Mucosa of stomach (tissue), 1 donor: ENCODE measurements around the gene RMI2.

Source experiments
- H3K27me3 ChIP-seq: one replicate; pipeline ENCODE4 v1.7.0; 2013; ENCODE audit warnings: mild to moderate bottlenecking, low read length; ENCODE audit not compliant: control insufficient read depth, insufficient read depth
- H3K36me3 ChIP-seq: one replicate; pipeline ENCODE4 v1.7.0; 2013; ENCODE audit warnings: low read length; ENCODE audit not compliant: control insufficient read depth, insufficient read depth
- H3K4me1 ChIP-seq: one replicate; pipeline ENCODE4 v1.7.0; 2013; ENCODE audit warnings: mild to moderate bottlenecking, low read length; ENCODE audit not compliant: control insufficient read depth, insufficient read depth
- H3K4me3 ChIP-seq: one replicate; pipeline ENCODE4 v1.7.0; 2013; ENCODE audit warnings: low read length
- H3K9ac ChIP-seq: one replicate; pipeline ENCODE4 v1.7.0; 2013; ENCODE audit warnings: mild to moderate bottlenecking, low read length, moderate library complexity
- H3K9me3 ChIP-seq: one replicate; pipeline ENCODE4 v1.7.0; 2013; ENCODE audit warnings: mild to moderate bottlenecking, low read length, moderate library complexity; ENCODE audit not compliant: control insufficient read depth
- donor health status: Pancreatic carcinoma.

The RMI2 gene

DNA sequence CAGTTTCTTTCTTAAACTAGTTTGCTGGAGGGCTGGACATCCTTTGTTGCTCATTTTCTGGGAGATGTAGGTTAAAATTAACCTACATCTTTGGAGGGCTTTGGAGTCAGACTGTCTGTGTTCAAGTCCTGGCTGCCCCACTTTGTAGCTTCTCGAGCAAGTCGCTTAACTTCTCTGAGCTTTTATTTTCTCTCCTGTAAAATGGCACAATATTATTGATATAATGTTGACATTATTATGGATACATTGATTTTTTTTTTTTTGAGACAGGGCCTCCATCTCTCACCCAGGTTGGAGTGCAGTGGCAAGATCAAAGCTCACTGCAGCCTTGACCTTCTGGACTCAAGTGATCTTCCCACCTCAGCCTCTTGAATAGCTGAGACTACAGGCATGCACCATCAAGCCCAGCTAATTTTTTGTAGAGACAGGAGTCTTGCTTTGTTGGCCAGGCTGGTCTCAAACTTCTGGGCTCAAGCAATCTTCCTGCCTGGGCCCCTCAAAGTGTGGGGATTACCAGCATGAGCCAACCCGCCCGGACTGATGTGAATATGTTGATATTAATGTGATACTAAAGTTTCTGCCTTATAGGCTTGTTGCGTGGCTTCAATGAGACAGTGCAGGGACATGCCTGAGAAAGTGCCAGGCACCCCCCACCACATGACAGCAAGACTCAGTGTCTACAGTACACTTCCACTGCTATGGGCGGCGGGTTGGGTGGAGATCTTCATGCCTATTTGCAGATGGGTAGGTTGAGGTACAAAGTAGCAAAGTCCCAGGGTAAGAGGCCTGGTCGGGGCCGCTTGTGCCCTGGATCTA is 31.6 kb upstream of the RMI2 start:
- H3K4me3 ChIP-seq, result no peak overlapping the region
- no peaks in the 10 kb centered on the region for H3K27me3 ChIP-seq
- no peaks in the 10 kb centered on the region for H3K36me3 ChIP-seq

DNA sequence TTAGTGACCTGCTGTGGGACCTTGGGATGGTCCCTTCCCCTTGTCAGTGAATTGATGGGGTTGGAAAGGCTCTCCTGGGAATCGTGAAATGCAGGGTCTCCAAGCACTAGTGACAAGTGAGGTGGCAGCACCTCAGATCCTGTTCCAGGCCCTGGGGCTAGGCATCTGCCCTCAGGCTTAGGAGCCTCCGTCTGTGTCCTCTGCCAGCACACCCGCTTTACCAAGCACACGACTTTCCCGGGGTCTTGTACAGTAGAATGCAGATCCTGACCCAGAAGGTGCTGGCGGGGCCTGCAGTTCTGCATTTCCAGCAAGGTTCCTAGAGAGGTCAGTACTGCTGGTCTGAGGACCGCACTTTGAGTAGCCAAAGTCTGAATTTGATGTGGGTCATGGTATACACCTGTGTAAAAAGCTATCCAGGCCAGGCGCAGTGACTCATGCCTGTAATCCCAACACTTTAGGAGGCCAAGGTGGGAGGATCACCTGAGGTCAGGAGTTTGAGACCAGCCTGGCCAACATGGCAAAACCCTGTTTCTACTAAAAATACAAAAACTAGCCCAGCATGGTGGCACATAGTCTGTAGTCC is 30.9 kb upstream of the RMI2 start:
- H3K4me1 ChIP-seq, result peaks cover 6% of the 10 kb centered on the region
- no peak overlapping the region for H3K4me3 ChIP-seq
- H3K27me3 ChIP-seq, result no peaks in the 10 kb centered on the region
- H3K9me3 ChIP-seq, result no peaks in the 10 kb centered on the region
- no peaks in the 10 kb centered on the region for H3K36me3 ChIP-seq
- H3K9ac ChIP-seq, result no peak overlapping the region

More for the DNA sequence above, 31.6 kb upstream of the RMI2 start:
- Histone ChIP-seq H3K9me3 (no peaks in the 10 kb centered on the region), H3K9ac (no peak overlapping the region), H3K4me1 (peaks cover 6% of the 10 kb centered on the region)

DNA sequence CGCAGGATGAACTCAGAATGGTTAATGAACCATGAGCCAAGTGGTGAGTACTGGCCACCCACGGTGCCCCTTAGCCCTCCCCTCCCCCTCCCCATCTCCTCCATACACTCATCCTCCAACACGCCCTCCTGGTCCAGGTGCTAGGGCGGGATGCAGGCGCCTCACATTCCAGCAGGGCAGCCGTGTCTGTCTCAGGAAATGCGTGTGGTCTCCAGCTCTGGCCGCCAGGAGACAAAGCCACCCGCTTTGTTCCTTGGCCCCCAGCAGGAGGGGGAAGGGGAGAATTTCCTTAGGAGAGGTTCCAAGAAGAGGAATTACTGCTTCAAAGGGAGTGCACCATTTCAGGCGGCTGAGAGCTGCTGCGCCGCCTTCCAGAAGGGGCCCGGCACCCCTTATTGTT is 29.7 kb upstream of the RMI2 start:
- H3K9ac ChIP-seq, result no peak overlapping the region
- no peaks in the 10 kb centered on the region for H3K9me3 ChIP-seq
- peaks cover 6% of the 10 kb centered on the region for H3K4me1 ChIP-seq
- H3K27me3 ChIP-seq, result no peaks in the 10 kb centered on the region
- no peaks in the 10 kb centered on the region for H3K36me3 ChIP-seq
- H3K4me3 ChIP-seq, result no peak overlapping the region

DNA sequence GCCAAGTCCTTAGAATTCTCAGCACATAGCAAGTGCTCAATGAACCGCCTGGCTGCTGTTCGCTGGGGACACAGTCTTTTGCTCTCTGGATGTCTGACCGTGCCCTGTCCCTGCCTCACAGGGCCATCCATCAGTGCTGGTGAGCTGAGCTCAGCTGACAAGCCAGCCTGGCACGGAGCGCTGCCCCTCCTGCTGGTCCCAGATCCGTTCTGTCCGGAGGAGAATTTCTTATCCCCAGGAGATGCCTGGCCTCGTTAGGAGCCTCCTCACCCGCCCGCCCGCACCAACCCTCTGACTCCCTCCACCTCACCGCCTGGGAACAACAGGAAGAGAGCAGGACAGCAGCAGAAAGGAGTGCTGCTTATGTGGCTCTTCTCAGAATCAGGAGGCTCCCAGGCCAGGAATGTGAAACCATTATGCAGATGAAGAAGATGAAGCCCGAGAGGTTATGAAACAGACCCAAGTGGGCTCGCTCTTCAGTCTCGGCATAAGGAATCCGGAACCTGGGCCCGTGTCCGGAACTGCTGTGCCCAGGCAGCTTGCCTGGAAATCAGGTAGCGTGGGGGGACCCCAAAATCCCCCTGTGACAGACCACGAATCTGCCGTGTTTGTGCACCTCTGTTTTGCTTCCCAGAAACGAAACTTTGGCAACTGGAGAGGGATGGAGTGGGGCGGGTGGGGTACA is 28.8 kb upstream of the RMI2 start:
- no peak overlapping the region for H3K4me3 ChIP-seq
- H3K9ac ChIP-seq, result no peak overlapping the region
- no peaks in the 10 kb centered on the region for H3K36me3 ChIP-seq
- H3K9me3 ChIP-seq, result no peaks in the 10 kb centered on the region
- peaks cover 6% of the 10 kb centered on the region for H3K4me1 ChIP-seq
- no peaks in the 10 kb centered on the region for H3K27me3 ChIP-seq

DNA sequence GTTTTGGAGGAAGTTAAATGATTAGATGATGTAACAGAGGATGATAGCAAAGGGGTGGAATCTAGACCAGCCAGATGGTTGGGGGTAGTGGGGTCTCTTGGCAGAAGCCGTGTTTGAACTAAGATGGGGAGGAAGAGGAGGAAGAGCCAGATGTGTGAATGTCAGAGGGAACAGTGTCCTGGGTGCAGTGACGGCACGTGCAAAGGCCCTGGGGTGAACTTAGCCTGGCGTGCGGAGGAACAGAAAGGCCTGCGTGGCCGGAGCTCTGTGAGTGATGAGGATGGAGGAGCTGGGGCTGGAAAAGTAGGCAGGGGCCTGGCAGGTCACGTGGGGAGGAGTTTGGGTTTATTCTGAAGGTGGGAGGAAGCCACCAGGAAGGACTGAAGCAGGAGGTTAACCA is 26.4 kb upstream of the RMI2 start:
- no peaks in the 10 kb centered on the region for H3K4me1 ChIP-seq
- no peaks in the 10 kb centered on the region for H3K36me3 ChIP-seq
- H3K9me3 ChIP-seq, result no peaks in the 10 kb centered on the region
- H3K4me3 ChIP-seq, result no peak overlapping the region
- H3K27me3 ChIP-seq, result no peaks in the 10 kb centered on the region
- no peak overlapping the region for H3K9ac ChIP-seq

DNA sequence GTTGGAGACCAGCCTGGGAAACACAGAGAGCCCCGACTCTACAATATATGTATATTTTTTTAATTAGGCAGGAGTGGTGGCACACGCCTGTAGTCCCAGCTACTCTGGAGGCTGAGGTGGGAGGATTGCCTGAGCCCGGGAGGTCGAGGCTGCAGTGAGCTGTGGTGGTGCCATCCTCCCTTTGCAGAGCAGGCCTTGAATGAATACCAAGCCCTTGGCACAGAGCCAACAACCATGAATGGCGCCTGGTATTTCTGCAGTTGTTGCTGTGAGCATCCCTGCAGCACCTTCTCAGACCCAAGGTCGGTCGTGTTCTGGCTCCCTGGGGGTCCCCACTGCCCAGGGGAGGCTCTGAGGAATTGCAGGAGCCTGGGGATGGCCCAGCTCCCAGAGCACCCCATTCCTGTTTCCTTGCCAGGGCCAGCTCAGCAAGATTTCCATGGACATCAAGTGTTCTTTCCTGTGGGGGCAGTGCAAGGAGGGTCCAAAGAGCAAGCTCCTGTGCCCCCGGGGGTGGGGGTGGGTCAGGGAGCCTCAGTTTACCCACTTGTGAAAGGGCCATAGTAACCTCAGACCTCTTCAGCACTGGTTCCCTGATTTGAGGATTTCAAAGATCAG is 25.6 kb upstream of the RMI2 start:
- H3K27me3 ChIP-seq, result no peaks in the 10 kb centered on the region
- H3K4me1 ChIP-seq, result no peaks in the 10 kb centered on the region
- no peaks in the 10 kb centered on the region for H3K36me3 ChIP-seq
- H3K9ac ChIP-seq, result no peak overlapping the region
- H3K9me3 ChIP-seq, result no peaks in the 10 kb centered on the region
- H3K4me3 ChIP-seq, result no peak overlapping the region

DNA sequence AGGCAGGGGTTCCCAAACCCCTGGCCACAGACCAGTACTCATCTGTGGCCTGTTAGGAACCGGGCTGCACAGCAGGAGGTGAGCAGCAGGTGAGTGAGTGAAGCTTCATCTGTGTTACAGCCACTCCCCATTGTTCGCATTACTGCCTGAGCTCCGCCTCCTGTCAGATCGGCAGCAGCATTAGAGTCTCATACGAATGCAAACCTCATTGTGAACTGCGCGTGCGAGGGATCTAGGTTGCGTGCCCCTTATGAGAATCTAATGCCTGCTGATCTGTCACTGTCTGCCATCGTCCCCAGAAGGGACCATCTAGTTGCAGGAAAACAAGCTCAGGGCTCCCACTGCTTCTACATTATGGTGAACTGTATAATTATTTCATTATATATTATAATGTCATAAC is 25.1 kb upstream of the RMI2 start:
- Histone ChIP-seq H3K36me3 (no peaks in the 10 kb centered on the region), H3K4me3 (no peak overlapping the region), H3K27me3 (no peaks in the 10 kb centered on the region), H3K4me1 (no peaks in the 10 kb centered on the region), H3K9ac (no peak overlapping the region), H3K9me3 (no peaks in the 10 kb centered on the region)

DNA sequence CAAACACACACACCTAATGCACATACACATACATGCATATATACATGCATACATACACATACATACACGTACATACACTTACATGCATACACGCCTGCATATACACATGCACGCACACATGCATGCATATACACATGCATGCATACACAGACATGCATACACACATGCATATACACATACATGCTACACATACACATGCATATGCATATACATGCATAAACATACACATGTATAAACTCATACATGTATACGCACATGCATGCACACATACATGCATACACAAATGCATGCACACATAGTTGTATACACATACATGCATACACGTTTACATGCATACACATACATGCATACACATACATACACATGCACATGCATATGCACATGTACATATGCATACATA is 23.6 kb upstream of the RMI2 start:
- no peaks in the 10 kb centered on the region for H3K9me3 ChIP-seq
- no peak overlapping the region for H3K4me3 ChIP-seq
- no peak overlapping the region for H3K9ac ChIP-seq
- no peaks in the 10 kb centered on the region for H3K36me3 ChIP-seq
- H3K27me3 ChIP-seq, result no peaks in the 10 kb centered on the region
- H3K4me1 ChIP-seq, result no peaks in the 10 kb centered on the region

DNA sequence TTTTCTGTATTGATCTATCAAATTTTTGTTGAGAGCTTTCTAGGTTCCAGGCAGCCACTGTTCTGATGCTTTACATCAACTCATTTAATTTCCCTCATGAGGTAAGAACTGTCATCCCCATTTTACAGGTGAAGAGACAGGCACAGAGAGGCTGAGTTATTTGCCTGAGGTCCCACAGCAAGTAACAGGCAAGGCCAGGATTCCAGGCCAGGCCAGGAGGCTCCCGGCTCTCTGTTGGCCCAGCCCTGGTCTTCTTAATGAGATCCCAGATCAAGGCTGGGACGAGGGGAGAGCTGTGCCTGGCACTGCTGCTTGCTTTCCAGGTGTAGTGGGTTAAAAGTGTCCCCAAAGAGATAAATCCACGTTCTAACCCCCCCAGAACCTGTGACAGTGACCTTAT is 22.4 kb upstream of the RMI2 start:
- peaks cover under 1% of the 10 kb centered on the region for H3K4me1 ChIP-seq
- no peak overlapping the region for H3K4me3 ChIP-seq
- no peaks in the 10 kb centered on the region for H3K27me3 ChIP-seq
- H3K9ac ChIP-seq, result no peak overlapping the region
- H3K36me3 ChIP-seq, result no peaks in the 10 kb centered on the region
- no peaks in the 10 kb centered on the region for H3K9me3 ChIP-seq

DNA sequence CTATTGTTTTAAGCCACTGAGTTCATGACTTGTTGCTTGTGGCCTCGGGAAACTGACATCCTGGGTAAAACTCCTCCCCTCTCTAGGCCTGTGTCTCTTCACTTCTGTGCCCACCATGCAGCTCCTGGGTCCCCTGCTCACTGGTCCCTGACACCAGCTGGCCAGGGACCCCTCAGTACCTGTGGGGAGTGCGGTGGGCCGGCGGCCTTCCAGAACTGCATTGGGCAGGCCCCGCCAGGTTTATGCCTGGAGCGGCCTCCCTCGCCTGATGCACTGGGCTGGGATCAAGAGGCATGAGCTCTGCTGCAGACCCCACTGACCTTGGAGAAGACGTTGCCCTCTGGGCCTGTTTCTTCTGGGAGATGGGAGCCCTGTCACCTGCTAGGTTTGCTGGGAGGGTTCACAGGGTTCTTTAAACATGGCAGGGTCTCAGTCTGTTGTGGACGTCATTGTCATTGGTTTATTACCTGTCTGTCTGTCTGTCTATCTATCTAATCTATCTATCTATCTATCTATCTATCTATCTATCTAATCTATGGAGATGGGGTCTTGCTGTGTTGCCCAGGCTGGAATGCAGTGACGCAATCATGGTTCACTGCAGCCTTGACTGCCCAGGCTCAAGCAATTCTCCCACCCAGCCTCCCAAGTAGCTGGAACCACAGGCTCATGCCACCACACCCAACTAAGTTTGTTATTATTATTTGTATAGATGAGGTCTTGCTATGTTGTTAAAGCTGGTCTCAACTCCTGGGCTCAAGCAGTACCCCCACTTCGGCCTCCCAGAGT is 21.5 kb upstream of the RMI2 start:
- Histone ChIP-seq H3K4me1 (peaks cover 10% of the 10 kb centered on the region), H3K9me3 (no peaks in the 10 kb centered on the region)

DNA sequence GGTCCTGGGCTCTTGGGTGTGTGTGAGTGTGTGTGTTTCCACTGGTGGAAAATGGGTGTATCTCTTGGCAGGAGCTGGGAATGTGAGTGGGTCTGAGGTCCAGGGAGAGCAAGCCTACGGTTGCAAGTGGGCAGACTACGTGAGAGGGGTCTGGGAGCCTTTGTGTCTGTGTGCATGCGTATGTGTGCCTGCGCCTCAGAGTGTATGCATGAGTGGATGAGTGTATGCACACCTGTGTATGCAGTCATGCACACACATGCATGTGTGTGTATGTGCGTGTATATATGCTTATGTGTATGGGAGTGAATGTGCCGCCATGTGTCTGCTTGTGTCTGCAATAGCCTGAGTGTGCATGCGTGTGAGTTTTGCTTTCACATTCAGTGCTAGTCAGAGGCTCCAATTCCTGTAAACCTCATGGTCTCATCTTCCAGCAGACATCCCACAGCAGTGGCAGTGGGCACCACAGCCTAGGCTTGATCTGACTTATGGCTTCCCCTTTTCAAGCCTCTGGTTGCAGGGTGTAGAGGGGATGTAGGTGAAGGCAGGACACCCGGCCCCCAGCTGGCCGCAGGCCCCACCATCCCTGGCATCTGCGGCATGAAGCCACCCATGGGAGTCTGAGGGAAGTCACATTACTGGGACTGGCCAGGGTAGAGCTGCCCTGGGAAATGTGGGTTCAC is 19.7 kb upstream of the RMI2 start:
- Histone ChIP-seq H3K27me3 (no peaks in the 10 kb centered on the region), H3K9ac (no peak overlapping the region), H3K36me3 (no peaks in the 10 kb centered on the region), H3K9me3 (no peaks in the 10 kb centered on the region), H3K4me1 (peaks cover 11% of the 10 kb centered on the region), H3K4me3 (no peak overlapping the region)

More for the DNA sequence above, 21.5 kb upstream of the RMI2 start:
- Histone ChIP-seq H3K36me3 (no peaks in the 10 kb centered on the region), H3K4me3 (no peak overlapping the region), H3K9ac (no peak overlapping the region), H3K27me3 (no peaks in the 10 kb centered on the region)
